Measurements from ENCODE around the gene OR10A5. TPM values are rescaled to one million over a fixed set of nuclear protein-coding genes. Genes with fewer than 3 reads are reported as not detected.
A peak's percentile ranks its signal among the peaks of the same experiment; 100 is the strongest.
"Not testable (repeated sequence)": the region's sequence is repeated elsewhere in the genome, so short reads cannot be mapped to it uniquely, and the experiment has no call there.

The OR10A5 gene, protein sequence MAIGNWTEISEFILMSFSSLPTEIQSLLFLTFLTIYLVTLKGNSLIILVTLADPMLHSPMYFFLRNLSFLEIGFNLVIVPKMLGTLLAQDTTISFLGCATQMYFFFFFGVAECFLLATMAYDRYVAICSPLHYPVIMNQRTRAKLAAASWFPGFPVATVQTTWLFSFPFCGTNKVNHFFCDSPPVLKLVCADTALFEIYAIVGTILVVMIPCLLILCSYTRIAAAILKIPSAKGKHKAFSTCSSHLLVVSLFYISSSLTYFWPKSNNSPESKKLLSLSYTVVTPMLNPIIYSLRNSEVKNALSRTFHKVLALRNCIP
- not detected for total RNA-seq

DNA sequence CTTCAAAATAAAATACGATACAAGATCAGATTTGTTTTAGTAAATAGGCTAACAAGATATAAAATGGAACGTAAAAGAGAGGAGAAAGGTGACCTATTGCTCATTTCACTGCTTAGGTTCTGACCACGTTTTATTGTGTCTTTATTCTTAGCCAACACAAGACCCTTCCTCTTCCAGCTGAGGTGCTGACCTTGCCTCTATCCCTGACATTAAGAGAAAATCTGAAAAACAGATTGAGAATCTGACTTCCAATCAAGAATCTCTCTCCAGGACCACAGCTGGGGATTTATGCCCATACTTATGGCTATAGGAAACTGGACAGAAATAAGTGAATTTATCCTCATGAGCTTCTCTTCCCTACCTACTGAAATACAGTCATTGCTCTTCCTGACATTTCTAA, at the start of gene OR10A5:
Gene OR10A5, plus strand, starts transcription at position 301 of the 400 bp plus-strand sequence. Its CDS starts 0 bp downstream, at position 301.
- peaks cover 11% of the 10 kb centered on the region for H3K27me3 Mint-ChIP-seq
- ChIA-PET CTCF (no interaction called here), POLR2A (no interaction called here)
- H3K9me3 Mint-ChIP-seq, result peaks cover under 1% of the 10 kb centered on the region
- TF ChIP-seq, protein P1, sequence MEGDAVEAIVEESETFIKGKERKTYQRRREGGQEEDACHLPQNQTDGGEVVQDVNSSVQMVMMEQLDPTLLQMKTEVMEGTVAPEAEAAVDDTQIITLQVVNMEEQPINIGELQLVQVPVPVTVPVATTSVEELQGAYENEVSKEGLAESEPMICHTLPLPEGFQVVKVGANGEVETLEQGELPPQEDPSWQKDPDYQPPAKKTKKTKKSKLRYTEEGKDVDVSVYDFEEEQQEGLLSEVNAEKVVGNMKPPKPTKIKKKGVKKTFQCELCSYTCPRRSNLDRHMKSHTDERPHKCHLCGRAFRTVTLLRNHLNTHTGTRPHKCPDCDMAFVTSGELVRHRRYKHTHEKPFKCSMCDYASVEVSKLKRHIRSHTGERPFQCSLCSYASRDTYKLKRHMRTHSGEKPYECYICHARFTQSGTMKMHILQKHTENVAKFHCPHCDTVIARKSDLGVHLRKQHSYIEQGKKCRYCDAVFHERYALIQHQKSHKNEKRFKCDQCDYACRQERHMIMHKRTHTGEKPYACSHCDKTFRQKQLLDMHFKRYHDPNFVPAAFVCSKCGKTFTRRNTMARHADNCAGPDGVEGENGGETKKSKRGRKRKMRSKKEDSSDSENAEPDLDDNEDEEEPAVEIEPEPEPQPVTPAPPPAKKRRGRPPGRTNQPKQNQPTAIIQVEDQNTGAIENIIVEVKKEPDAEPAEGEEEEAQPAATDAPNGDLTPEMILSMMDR (IDR thresholded peaks at IDR 0.05), result no peak
- H3K27ac Mint-ChIP-seq, result no peak within 1 kb of the TSS
- no peaks in the 10 kb centered on the region for H3K4me1 Mint-ChIP-seq (ENCODE audit: low read depth)
- H3K36me3 Mint-ChIP-seq (ENCODE audit: low read depth), result no peaks in the 10 kb centered on the region
- intact Hi-C loops (cut with micrococcal nuclease), result no loop called here
- no peak within 1 kb of the TSS for H3K4me3 Mint-ChIP-seq
- ATAC-seq, result no peak
- no peak for DNase-seq

DNA sequence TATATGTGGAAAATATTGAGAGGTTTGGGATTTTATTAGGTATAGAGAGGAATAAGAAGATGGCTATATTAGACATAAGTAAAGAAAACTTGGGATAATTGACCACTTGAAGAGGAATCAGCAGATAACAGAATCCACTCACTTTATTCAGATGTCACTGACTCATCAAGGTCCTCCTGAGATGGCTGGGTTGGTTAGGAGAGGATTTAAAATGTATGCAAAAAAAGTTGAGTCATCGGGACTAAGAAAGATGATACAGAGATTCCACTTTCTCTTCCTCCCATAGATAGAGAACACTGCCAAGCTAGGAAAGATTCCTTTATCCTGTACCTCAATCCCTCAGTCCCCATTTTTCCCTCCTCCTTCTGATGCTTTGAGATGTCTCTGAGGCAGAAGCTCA, 46.1 kb upstream of the OR10A5 start, which contains the start of gene OR6A2:
Gene OR6A2, minus strand, starts transcription at position 288 of the 400 bp plus-strand sequence. CDS start 3,981 bp downstream, outside the sequence.
- Mint-ChIP-seq H3K4me1 (ENCODE audit: low read depth) (no peaks in the 10 kb centered on the region), H3K4me3 (no peak within 1 kb of the TSS), H3K27ac (no peak within 1 kb of the TSS), H3K27me3 (no peaks in the 10 kb centered on the region), H3K9me3 (peaks cover 11% of the 10 kb centered on the region), H3K36me3 (ENCODE audit: low read depth) (no peaks in the 10 kb centered on the region)
- ChIA-PET POLR2A (no interaction called here), CTCF (interaction anchor here (0.9 kb wide), 1 partner anchor 13 kb away, joined by 4 read pairs; no protein-coding TSS in a partner anchor)
- DNase-seq (no peak), ATAC-seq (no peak)
- TF ChIP-seq, protein P1 (IDR thresholded peaks at IDR 0.05), result no peak
- intact Hi-C loops (cut with micrococcal nuclease), result no loop called here

DNA sequence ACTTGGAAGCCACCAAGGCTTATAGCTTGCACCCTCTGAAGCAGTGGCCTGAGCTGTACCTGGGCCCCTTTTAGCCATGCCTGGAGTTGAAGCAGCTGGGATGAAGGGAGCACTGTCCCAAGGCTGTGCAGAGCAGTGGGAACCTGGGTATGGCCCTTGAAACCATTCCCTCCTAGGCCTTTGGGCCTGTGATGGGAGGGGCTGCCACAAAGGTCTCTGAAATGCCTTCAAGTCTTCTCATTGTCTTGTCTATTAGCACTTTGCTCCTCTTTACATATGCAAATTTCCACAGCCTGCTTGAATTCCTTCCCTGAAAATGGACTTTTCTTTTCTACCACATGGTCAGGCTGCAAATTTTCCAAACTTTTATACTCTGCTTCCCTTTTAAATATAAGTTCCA, 44.4 kb upstream of the OR10A5 start:
- intact Hi-C loops (cut with micrococcal nuclease); H3K4me3 Mint-ChIP-seq; ATAC-seq; H3K27ac Mint-ChIP-seq; POLR2A ChIA-PET; DNase-seq; H3K4me1 Mint-ChIP-seq (ENCODE audit: low read depth); H3K27me3 Mint-ChIP-seq; H3K36me3 Mint-ChIP-seq (ENCODE audit: low read depth): not testable (repeated sequence)
- CTCF ChIA-PET, result interaction anchor here (1.2 kb wide), 2 partner anchors 11 to 24 kb away, joined by 3 read pairs; no protein-coding TSS in a partner anchor
- H3K9me3 Mint-ChIP-seq, result peaks cover 11% of the 10 kb centered on the region

DNA sequence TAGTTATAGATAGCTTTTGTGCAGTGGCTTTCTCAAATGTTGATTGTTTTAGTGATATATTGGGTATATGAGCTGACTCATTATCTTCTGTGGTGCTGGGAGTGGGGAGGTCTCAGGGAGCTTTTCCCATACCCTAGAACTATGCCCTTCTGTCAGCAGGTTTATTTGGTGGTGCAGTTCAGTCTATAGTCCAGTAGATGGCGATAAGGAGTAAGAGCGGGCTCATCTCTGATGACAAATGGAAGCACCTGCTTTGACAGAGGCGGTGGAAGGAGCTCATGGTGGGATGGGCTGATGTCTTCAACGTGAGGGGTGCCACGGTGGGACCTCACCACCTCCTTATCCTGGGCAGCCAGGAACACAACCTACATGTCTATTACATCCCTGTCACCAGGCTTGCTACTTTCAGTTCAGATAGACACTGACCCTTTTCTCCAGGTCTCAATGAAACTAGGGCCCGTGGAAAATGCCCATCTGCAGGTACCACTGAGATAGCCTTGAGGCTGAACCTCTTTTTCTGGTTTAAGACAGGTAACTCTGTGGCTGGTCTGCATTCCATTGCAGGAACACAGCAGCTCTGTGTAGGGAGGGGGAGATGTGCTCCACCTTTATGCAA, 33.0 kb upstream of the OR10A5 start:
- H3K27ac Mint-ChIP-seq, result no peak overlapping the region
- H3K27me3 Mint-ChIP-seq, result peaks cover 10% of the 10 kb centered on the region
- no peaks in the 10 kb centered on the region for H3K9me3 Mint-ChIP-seq
- intact Hi-C loops (cut with micrococcal nuclease), result no loop called here
- H3K4me3 Mint-ChIP-seq, result no peak overlapping the region
- ATAC-seq (peak; percentile 99), DNase-seq (peak; percentile 44)
- H3K4me1 Mint-ChIP-seq (ENCODE audit: low read depth), result no peaks in the 10 kb centered on the region
- no peaks in the 10 kb centered on the region for H3K36me3 Mint-ChIP-seq (ENCODE audit: low read depth)
- ChIA-PET CTCF (interaction anchor here (0.6 to 2.2 kb wide), 41 partner anchors 9 to 883 kb away, joined by 3 to 25 read pairs (median 4); partner anchors contain the start of genes OR2AG1, OR2AG2, OR2D2 and ZNF215), POLR2A (no interaction called here)
- TF ChIP-seq, protein P1 (IDR thresholded peaks at IDR 0.05), result peak; percentile 90

DNA sequence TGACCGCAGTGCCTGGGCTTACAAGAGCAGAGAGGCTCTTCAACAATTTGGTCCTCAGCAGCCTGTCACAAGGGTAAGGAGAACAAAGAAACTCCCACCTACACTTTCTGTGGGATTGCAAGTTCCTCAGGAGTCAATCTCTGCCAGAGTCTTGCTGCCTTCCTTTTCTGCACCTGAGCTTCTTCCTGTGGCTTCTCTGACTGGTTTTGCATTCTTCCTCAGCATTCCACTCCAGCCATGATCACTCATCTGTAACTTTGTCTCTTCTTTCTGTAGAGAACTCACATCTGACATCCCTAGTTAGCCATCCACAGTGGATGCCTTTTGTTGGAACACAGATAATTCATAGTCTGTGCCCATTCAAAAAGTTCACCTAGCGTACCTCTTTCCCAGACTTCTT, 31.8 kb upstream of the OR10A5 start:
- CTCF ChIA-PET, result no interaction called here
- H3K4me1 Mint-ChIP-seq (ENCODE audit: low read depth), result no peaks in the 10 kb centered on the region
- intact Hi-C loops (cut with micrococcal nuclease), result no loop called here

More for the DNA sequence above, 31.8 kb upstream of the OR10A5 start:
- peaks cover 10% of the 10 kb centered on the region for H3K27me3 Mint-ChIP-seq
- no peak for ATAC-seq
- DNase-seq, result no peak
- H3K9me3 Mint-ChIP-seq, result no peaks in the 10 kb centered on the region
- no peaks in the 10 kb centered on the region for H3K36me3 Mint-ChIP-seq (ENCODE audit: low read depth)
- TF ChIP-seq, protein P1 (IDR thresholded peaks at IDR 0.05), result no peak
- H3K27ac Mint-ChIP-seq, result no peak overlapping the region
- no peak overlapping the region for H3K4me3 Mint-ChIP-seq
- POLR2A ChIA-PET, result no interaction called here

Data from activated CD8-positive, alpha-beta T cell treated with anti-CD3 and anti-CD28 coated beads for 36 hours (primary cell).